ENCODE measurements around the gene COL9A3. TPM values are rescaled to one million over a fixed set of nuclear protein-coding genes. Genes with fewer than 3 reads are reported as not detected.

Gene COL9A3
- polyA plus RNA-seq, 2 of the 4 experiments (the other 2 are of a cell fraction): 0.41 to 0.49 TPM

- TF ChIP-seq RAD21 (conservative IDR thresholded peaks at IDR 0.05 in 1 of 2, IDR thresholded peaks at IDR 0.05 in 1 of 2): peak; percentile 99
- no peak for TF ChIP-seq HOXB5 (CRISPR knock-in tag; IDR thresholded peaks at IDR 0.05)
- TF ChIP-seq, protein P1, sequence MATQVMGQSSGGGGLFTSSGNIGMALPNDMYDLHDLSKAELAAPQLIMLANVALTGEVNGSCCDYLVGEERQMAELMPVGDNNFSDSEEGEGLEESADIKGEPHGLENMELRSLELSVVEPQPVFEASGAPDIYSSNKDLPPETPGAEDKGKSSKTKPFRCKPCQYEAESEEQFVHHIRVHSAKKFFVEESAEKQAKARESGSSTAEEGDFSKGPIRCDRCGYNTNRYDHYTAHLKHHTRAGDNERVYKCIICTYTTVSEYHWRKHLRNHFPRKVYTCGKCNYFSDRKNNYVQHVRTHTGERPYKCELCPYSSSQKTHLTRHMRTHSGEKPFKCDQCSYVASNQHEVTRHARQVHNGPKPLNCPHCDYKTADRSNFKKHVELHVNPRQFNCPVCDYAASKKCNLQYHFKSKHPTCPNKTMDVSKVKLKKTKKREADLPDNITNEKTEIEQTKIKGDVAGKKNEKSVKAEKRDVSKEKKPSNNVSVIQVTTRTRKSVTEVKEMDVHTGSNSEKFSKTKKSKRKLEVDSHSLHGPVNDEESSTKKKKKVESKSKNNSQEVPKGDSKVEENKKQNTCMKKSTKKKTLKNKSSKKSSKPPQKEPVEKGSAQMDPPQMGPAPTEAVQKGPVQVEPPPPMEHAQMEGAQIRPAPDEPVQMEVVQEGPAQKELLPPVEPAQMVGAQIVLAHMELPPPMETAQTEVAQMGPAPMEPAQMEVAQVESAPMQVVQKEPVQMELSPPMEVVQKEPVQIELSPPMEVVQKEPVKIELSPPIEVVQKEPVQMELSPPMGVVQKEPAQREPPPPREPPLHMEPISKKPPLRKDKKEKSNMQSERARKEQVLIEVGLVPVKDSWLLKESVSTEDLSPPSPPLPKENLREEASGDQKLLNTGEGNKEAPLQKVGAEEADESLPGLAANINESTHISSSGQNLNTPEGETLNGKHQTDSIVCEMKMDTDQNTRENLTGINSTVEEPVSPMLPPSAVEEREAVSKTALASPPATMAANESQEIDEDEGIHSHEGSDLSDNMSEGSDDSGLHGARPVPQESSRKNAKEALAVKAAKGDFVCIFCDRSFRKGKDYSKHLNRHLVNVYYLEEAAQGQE (IDR thresholded peaks at IDR 0.05): no peak
- TF ChIP-seq, protein P2, sequence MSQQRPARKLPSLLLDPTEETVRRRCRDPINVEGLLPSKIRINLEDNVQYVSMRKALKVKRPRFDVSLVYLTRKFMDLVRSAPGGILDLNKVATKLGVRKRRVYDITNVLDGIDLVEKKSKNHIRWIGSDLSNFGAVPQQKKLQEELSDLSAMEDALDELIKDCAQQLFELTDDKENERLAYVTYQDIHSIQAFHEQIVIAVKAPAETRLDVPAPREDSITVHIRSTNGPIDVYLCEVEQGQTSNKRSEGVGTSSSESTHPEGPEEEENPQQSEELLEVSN (IDR thresholded peaks at IDR 0.05; ENCODE audit: borderline replicate concordance, low read depth): peak; percentile 63; the same call in 1 of the 2 replicates
- TF ChIP-seq CEBPB (IDR thresholded peaks at IDR 0.05): no peak
- TF ChIP-seq SMC3 (IDR thresholded peaks at IDR 0.05): peak; percentile 99
Observed at GRCh38 chr20:62791301-62792181, 25.3 kb upstream of the COL9A3 start (continued).

DNA sequence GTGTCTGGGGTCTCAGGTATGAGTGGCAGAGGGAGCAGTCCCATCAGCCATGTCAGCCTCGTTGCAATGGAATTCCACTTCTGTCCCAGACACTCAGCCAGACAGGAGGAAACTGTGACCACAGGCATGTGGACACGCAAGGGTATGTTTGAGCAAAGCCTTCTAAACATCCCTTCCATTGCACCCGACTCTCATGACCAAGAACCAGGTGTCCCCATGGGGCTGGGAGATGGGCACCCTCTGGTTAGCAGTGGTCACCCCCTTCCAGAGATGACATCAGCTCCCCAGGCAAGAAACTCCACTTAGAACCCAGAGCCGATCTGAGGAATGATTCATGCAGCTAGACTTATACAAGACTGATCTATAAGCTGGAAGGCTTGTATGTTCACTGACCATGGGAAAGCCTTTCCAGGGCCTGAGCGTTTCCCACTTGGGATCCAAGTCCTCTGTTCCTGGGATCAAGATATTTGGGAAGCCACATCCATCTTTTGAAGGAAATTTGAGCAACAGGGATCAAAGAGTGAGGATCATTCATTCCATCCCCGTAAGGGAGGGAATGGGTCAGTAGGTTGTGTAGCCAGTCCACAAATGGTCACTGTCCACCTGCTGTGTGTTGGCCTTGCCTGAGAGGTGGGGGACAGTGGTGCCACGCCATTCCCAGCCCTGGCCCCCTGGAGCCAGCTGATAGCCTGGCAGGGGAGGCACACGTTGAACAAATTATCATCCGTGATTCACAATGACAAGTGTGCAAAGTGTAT is 24.5 kb upstream of the COL9A3 start:
- TF ChIP-seq, protein P3, sequence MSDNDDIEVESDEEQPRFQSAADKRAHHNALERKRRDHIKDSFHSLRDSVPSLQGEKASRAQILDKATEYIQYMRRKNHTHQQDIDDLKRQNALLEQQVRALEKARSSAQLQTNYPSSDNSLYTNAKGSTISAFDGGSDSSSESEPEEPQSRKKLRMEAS (IDR thresholded peaks at IDR 0.05): no peak
- TF ChIP-seq ESRRA (IDR thresholded peaks at IDR 0.05; ENCODE audit: borderline replicate concordance, low read length) (no peak), HOXB5 (CRISPR knock-in tag; IDR thresholded peaks at IDR 0.05) (no peak), HEYL (CRISPR knock-in tag; IDR thresholded peaks at IDR 0.05) (no peak), FOSB (CRISPR knock-in tag; IDR thresholded peaks at IDR 0.05) (no peak), CBX8 (IDR thresholded peaks at IDR 0.05) (no peak), CBX2 (IDR thresholded peaks at IDR 0.05; ENCODE audit: borderline replicate concordance, low read depth) (no peak), NR3C1 (IDR thresholded peaks at IDR 0.05) (no peak), RNF2 (IDR thresholded peaks at IDR 0.05; ENCODE audit: borderline replicate concordance, low read depth) (no peak), RCOR1 (IDR thresholded peaks at IDR 0.05; ENCODE audit: low read depth, low read length) (no peak), ZFP36 (IDR thresholded peaks at IDR 0.05; ENCODE audit: borderline replicate concordance, partially characterized antibody) (no peak), RFX5 (IDR thresholded peaks at IDR 0.05) (no peak), ZNF302 (CRISPR knock-in tag; IDR thresholded peaks at IDR 0.05) (no peak)
- TF ChIP-seq, protein P4, sequence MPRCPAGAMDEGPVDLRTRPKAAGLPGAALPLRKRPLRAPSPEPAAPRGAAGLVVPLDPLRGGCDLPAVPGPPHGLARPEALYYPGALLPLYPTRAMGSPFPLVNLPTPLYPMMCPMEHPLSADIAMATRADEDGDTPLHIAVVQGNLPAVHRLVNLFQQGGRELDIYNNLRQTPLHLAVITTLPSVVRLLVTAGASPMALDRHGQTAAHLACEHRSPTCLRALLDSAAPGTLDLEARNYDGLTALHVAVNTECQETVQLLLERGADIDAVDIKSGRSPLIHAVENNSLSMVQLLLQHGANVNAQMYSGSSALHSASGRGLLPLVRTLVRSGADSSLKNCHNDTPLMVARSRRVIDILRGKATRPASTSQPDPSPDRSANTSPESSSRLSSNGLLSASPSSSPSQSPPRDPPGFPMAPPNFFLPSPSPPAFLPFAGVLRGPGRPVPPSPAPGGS (IDR thresholded peaks at IDR 0.05): no peak
- no peaks in the 10 kb centered on the region for H3K9me3 ChIP-seq
- 46% methylated on average over 9 of the region's 9 CpGs for WGBS (ENCODE audit: missing lambda C conversion rate)
- FAIRE-seq (no peak), ATAC-seq (no peak), DNase-seq (ENCODE audit: low read depth in 1 of 2, low spot score in 1 of 2) (no peak)
- peaks cover 16% of the 10 kb centered on the region for H3K4me1 ChIP-seq
- ChIA-PET CTCF (interaction anchor here (0.7 to 10.3 kb wide), 61 partner anchors 9 to 403 kb away, joined by 3 to 311 read pairs (median 8); partner anchors contain the start of genes NTSR1, RBBP8NL and SLCO4A1), POLR2A (no interaction called here)
- H3K4me3 ChIP-seq: no peak overlapping the region
- H3K4me2 ChIP-seq: no peak overlapping the region
- H3K27ac ChIP-seq: no peak overlapping the region

Measured in A549 (cell line).